ENCODE data around the gene TINCR.

- no peak for TF ChIP-seq CTCF (IDR thresholded peaks at IDR 0.05)
- no peak for TF ChIP-seq POLR2A (IDR thresholded peaks at IDR 0.05)
Observed at GRCh38 chr19:5512715-5513114, 55.0 kb downstream of the TINCR start.

Measured in esophagus squamous epithelium (tissue), 4 donors.